ENCODE results near the gene FAM161A. TPM values are rescaled to one million over a fixed set of nuclear protein-coding genes. Genes with fewer than 3 reads are reported as not detected.
"Not testable (repeated sequence)": the region's sequence is repeated elsewhere in the genome, so short reads cannot be mapped to it uniquely, and the experiment has no call there.

The FAM161A gene
- total and polyA plus RNA-seq, 9 donors = 5.3 to 14.3 (median 8.6) TPM

- Histone ChIP-seq H3K27ac (ENCODE audit: low read length) (no peak overlapping the region), H3K27me3 (ENCODE audit: control insufficient read depth, insufficient read depth, low read length) (no peaks in the 10 kb centered on the region), H3K36me3 (ENCODE audit: control insufficient read depth, insufficient read depth, low read length) (peaks cover 49% of the 10 kb centered on the region), H3K4me3 (ENCODE audit: low read length) (no peak overlapping the region), H3K9me3 (replicated peaks; ENCODE audit: control insufficient read depth, low read depth, low read length) (no peaks in the 10 kb centered on the region), H3K4me1 (ENCODE audit: control insufficient read depth, insufficient read depth, low read length) (no peaks in the 10 kb centered on the region)
- WGBS (ENCODE audit: insufficient coverage) = no CpG with 5 or more reads among the region's 4 CpGs
- no peak for DNase-seq
Observed at GRCh38 chr2:61877571-61878245, 23.8 kb upstream of the FAM161A start.

- Histone ChIP-seq H3K4me3 (ENCODE audit: low read length) (no peak overlapping the region), H3K36me3 (ENCODE audit: control insufficient read depth, insufficient read depth, low read length) (peaks cover 52% of the 10 kb centered on the region), H3K9me3 (replicated peaks; ENCODE audit: control insufficient read depth, low read depth, low read length) (no peaks in the 10 kb centered on the region), H3K27me3 (ENCODE audit: control insufficient read depth, insufficient read depth, low read length) (no peaks in the 10 kb centered on the region), H3K4me1 (ENCODE audit: control insufficient read depth, insufficient read depth, low read length) (no peaks in the 10 kb centered on the region), H3K27ac (ENCODE audit: low read length) (no peak overlapping the region)
- WGBS (ENCODE audit: insufficient coverage) = no CpG with 5 or more reads among the region's 1 CpG
- no peak for DNase-seq
Observed at GRCh38 chr2:61876400-61876799, 22.5 kb upstream of the FAM161A start.

GRCh38 chr2:61866482-61867089 lies 12.7 kb upstream of the FAM161A start:
- H3K27me3 ChIP-seq (ENCODE audit: control insufficient read depth, insufficient read depth, low read length); DNase-seq; H3K27ac ChIP-seq (ENCODE audit: low read length); H3K9me3 ChIP-seq (replicated peaks; ENCODE audit: control insufficient read depth, low read depth, low read length); H3K4me3 ChIP-seq (ENCODE audit: low read length); H3K4me1 ChIP-seq (ENCODE audit: control insufficient read depth, insufficient read depth, low read length): not testable (repeated sequence)
- peaks cover 63% of the 10 kb centered on the region for H3K36me3 ChIP-seq (ENCODE audit: control insufficient read depth, insufficient read depth, low read length)
- WGBS (ENCODE audit: insufficient coverage) = 95% methylated on average over 13 of the region's 14 CpGs

GRCh38 chr2:61862085-61862484 lies 8.2 kb upstream of the FAM161A start:
- no CpG with 5 or more reads among the region's 5 CpGs for WGBS (ENCODE audit: insufficient coverage)
- no peak for DNase-seq
- Histone ChIP-seq H3K27ac (ENCODE audit: low read length) (no peak overlapping the region), H3K4me3 (ENCODE audit: low read length) (no peak overlapping the region), H3K4me1 (ENCODE audit: control insufficient read depth, insufficient read depth, low read length) (no peaks in the 10 kb centered on the region), H3K27me3 (ENCODE audit: control insufficient read depth, insufficient read depth, low read length) (no peaks in the 10 kb centered on the region), H3K36me3 (ENCODE audit: control insufficient read depth, insufficient read depth, low read length) (peaks cover 34% of the 10 kb centered on the region), H3K9me3 (replicated peaks; ENCODE audit: control insufficient read depth, low read depth, low read length) (peaks cover 4% of the 10 kb centered on the region)

GRCh38 chr2:61857224-61857623 lies 3.4 kb upstream of the FAM161A start:
- WGBS (ENCODE audit: insufficient coverage) = 100% methylated on average over 1 of the region's 3 CpGs
- DNase-seq = no peak
- H3K36me3 ChIP-seq (ENCODE audit: control insufficient read depth, insufficient read depth, low read length) = peaks cover 2% of the 10 kb centered on the region

GRCh38 chr2:61855318-61855613 lies 1.4 kb upstream of the FAM161A start:
- H3K27me3 ChIP-seq (ENCODE audit: control insufficient read depth, insufficient read depth, low read length) = no peaks in the 10 kb centered on the region
- DNase-seq = no peak
- WGBS (ENCODE audit: insufficient coverage) = 0% methylated on average over 1 of the region's 9 CpGs
- H3K4me1 ChIP-seq (ENCODE audit: control insufficient read depth, insufficient read depth, low read length) = peaks cover 8% of the 10 kb centered on the region
- peak overlapping the region; percentile 78 for H3K27ac ChIP-seq (ENCODE audit: low read length)
- H3K4me3 ChIP-seq (ENCODE audit: low read length) = peak overlapping the region; percentile 83
- H3K36me3 ChIP-seq (ENCODE audit: control insufficient read depth, insufficient read depth, low read length) = no peaks in the 10 kb centered on the region
- H3K9me3 ChIP-seq (replicated peaks; ENCODE audit: control insufficient read depth, low read depth, low read length) = no peaks in the 10 kb centered on the region

More at GRCh38 chr2:61857224-61857623, 3.4 kb upstream of the FAM161A start:
- H3K27ac ChIP-seq (ENCODE audit: low read length) = no peak overlapping the region
- peaks cover 4% of the 10 kb centered on the region for H3K9me3 ChIP-seq (replicated peaks; ENCODE audit: control insufficient read depth, low read depth, low read length)
- no peaks in the 10 kb centered on the region for H3K27me3 ChIP-seq (ENCODE audit: control insufficient read depth, insufficient read depth, low read length)
- no peak overlapping the region for H3K4me3 ChIP-seq (ENCODE audit: low read length)
- H3K4me1 ChIP-seq (ENCODE audit: control insufficient read depth, insufficient read depth, low read length) = peaks cover 8% of the 10 kb centered on the region

- peak; percentile 98 for DNase-seq
- Histone ChIP-seq H3K36me3 (ENCODE audit: control insufficient read depth, insufficient read depth, low read length) (no peaks in the 10 kb centered on the region), H3K27me3 (ENCODE audit: control insufficient read depth, insufficient read depth, low read length) (no peaks in the 10 kb centered on the region), H3K9me3 (replicated peaks; ENCODE audit: control insufficient read depth, low read depth, low read length) (no peaks in the 10 kb centered on the region), H3K4me1 (ENCODE audit: control insufficient read depth, insufficient read depth, low read length) (peaks cover 8% of the 10 kb centered on the region), H3K4me3 (ENCODE audit: low read length) (peak overlapping the region; percentile 83), H3K27ac (ENCODE audit: low read length) (peak overlapping the region; percentile 78)
- WGBS (ENCODE audit: insufficient coverage) = 1% methylated on average over 20 of the region's 23 CpGs
Observed at GRCh38 chr2:61854564-61855317, 881 bp upstream of the FAM161A start.

GRCh38 chr2:61853086-61853846 lies 594 bp downstream of the FAM161A start:
- H3K27me3 ChIP-seq (ENCODE audit: control insufficient read depth, insufficient read depth, low read length) = no peaks in the 10 kb centered on the region
- H3K9me3 ChIP-seq (replicated peaks; ENCODE audit: control insufficient read depth, low read depth, low read length) = no peaks in the 10 kb centered on the region
- WGBS (ENCODE audit: insufficient coverage) = 28% methylated on average over 21 of the region's 26 CpGs
- peak overlapping the region; percentile 91 for H3K27ac ChIP-seq (ENCODE audit: low read length)
- peaks cover 8% of the 10 kb centered on the region for H3K4me1 ChIP-seq (ENCODE audit: control insufficient read depth, insufficient read depth, low read length)
- peak overlapping the region; percentile 83 for H3K4me3 ChIP-seq (ENCODE audit: low read length)
- DNase-seq = peak; percentile 14
- H3K36me3 ChIP-seq (ENCODE audit: control insufficient read depth, insufficient read depth, low read length) = no peaks in the 10 kb centered on the region

- not testable (repeated sequence) for DNase-seq; H3K27me3 ChIP-seq (ENCODE audit: control insufficient read depth, insufficient read depth, low read length); H3K4me3 ChIP-seq (ENCODE audit: low read length); H3K36me3 ChIP-seq (ENCODE audit: control insufficient read depth, insufficient read depth, low read length); H3K27ac ChIP-seq (ENCODE audit: low read length); H3K4me1 ChIP-seq (ENCODE audit: control insufficient read depth, insufficient read depth, low read length); H3K9me3 ChIP-seq (replicated peaks; ENCODE audit: control insufficient read depth, low read depth, low read length)
- WGBS (ENCODE audit: insufficient coverage) = 97% methylated on average over 9 of the region's 10 CpGs
Observed at GRCh38 chr2:61851270-61851669, 2.6 kb downstream of the FAM161A start.

GRCh38 chr2:61845320-61845719 lies 8.5 kb downstream of the FAM161A start:
- H3K27me3 ChIP-seq (ENCODE audit: control insufficient read depth, insufficient read depth, low read length) = no peaks in the 10 kb centered on the region
- WGBS (ENCODE audit: insufficient coverage) = 67% methylated on average over 1 of the region's 3 CpGs
- H3K9me3 ChIP-seq (replicated peaks; ENCODE audit: control insufficient read depth, low read depth, low read length) = no peaks in the 10 kb centered on the region
- H3K27ac ChIP-seq (ENCODE audit: low read length) = no peak overlapping the region
- peaks cover 13% of the 10 kb centered on the region for H3K36me3 ChIP-seq (ENCODE audit: control insufficient read depth, insufficient read depth, low read length)
- no peak overlapping the region for H3K4me3 ChIP-seq (ENCODE audit: low read length)
- H3K4me1 ChIP-seq (ENCODE audit: control insufficient read depth, insufficient read depth, low read length) = no peaks in the 10 kb centered on the region
- DNase-seq = no peak
